DMS53 treated with DMSO at 0.1 percent for 48 hours (cell line): Measurements from ENCODE around the gene CDK11A.
"Not testable (repeated sequence)": the region's sequence is repeated elsewhere in the genome, so short reads cannot be mapped to it uniquely, and the experiment has no call there.

Experiments
- DNase-seq: peaks from one replicate; lab custom pipeline; 2025; ENCODE audit not compliant: unreplicated experiment; lab: John Stamatoyannopoulos, UW

The CDK11A gene

DNA sequence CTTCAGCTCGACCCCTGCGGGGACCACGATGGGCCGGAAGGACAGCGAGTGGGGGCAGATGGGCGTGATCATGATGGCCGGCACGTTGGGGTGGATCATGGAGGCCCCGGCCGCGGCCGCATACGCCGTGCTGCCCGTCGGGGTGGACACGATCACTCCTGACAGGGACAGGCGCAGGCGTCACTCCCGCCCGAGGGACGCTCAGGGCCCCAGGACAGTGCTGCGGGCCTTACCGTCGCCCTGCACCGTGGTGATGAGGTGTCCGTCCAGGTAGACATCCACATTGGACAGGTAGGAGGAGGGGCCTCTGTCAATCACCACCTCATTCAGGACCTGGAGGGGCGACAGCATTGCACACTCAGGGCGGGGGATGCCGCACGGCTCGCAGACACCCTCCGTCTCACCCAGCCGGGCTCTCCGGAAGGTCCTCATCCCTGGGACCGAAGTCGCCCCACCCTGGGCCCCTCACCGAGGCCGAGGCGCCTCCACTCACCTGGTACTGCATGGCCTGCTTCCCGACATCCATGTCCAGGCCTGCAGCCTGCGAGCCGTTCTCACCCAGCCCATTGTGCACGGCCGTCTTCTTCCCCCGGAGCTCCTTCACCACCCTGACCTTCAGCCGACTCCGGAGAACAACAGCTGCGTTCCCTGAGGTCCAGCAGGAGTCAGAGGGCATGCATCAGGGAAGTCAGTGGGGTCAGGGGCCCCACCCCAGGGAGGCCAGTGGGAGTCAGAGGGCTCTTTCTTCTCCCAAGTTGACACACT, 30.1 kb upstream of the CDK11A start:
- no peak for DNase-seq

DNA sequence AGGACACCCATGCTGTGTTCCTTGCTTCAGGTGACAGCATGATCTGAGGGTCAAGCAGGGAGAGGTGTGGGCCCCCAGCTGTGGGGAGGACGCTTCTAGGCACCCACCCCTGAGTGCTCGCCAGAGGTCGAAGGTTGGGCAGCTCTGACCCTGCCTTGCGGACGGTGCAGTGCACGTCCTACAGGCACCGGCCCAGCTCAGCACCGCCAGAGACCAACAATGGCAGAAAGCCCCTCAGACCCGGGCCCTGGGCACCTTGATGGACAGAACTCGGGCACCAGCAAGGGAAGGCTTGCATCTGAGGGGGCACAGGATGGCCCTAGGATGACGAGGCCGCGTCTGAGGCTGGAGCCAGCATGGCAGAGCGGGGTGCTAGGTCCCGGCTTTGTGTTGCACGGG, 29.4 kb upstream of the CDK11A start:
- DNase-seq, result no peak

DNA sequence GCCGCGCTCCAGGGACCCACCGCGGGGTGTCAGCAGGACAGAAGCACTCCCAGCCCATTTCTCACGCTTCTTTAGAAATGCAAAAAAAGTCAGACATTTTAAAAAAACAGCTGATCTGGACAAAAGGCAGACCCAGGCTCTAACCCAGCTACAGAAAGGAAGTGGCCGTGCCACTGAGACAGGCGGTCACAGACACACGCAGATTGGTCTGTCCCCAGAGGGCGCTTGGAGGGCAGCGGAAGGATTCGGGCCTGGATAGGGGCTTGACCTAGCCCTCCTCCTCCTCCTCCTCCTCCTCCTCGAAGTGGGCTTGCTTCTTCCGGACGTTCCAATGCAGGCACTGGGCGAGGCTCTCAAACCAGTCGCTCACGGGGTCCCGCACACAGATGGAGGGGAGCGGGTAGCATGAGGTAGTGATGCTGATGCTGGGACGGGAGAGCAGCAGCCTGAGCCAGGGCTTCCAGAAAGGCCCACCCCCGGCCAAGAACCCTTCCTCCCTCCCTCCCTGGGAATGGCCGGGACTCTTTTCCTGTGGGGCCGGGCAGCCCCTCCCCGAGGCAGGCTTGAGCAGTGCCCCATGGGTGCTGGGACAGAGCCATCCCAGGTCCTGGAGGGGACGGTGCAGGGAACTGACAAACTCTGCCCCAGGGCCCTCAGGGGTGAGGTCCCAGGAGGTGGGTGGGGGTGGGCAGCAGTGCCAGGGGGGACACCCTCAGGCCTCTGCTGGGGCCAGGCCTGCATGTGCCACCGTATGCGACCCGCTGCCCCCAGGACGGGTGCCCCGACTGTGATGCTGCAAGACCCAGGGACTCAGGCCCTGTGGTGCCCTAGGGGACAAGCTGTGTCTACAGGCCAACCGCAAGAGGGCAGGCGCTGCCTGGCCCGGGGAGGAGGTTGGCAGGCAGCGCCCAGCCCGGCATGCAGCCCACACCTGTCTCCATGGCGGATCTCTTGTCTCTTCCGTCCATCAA, 28.8 kb upstream of the CDK11A start:
- DNase-seq, result no peak

DNA sequence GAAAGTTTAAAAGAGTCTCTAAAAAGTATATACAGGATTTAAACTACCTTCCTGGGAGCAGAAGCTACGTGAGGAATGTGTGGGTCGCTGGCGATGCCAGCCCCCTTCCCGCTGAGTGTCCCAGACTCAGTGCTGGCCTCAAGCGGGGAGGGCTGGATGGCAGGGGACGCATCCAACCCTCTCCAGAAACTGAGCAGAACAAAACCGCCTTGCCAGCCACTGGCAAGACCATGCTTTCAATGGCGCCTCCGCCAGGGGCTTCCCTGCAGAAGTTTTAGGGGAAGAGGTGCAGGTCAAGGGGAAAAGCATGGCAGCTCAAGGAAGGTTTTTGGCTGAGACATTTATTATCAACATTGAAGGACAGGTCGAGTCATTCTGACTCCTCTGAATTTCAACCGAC, 28.0 kb upstream of the CDK11A start:
- DNase-seq, result no peak

DNA sequence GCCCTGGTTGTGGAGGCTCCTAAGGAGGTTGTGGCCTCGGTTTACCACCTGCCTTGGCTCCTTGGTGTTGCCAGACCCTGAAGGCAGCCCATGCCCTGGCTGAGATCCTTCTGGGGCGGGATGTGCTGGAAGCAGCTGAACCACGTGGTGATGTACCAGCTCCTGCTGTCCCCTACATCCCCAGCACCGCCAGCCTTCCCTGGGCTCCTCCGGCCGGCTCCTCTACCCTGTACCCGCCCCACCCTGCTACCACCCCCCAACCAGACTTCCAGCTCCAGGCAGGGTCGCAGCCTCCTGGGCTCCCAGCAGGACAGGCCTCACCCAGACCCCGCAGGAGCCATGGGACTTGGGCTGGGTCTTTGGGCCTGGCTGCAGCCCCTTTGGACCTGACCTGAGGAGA, 25.8 kb upstream of the CDK11A start:
- not testable (repeated sequence) for DNase-seq

DNA sequence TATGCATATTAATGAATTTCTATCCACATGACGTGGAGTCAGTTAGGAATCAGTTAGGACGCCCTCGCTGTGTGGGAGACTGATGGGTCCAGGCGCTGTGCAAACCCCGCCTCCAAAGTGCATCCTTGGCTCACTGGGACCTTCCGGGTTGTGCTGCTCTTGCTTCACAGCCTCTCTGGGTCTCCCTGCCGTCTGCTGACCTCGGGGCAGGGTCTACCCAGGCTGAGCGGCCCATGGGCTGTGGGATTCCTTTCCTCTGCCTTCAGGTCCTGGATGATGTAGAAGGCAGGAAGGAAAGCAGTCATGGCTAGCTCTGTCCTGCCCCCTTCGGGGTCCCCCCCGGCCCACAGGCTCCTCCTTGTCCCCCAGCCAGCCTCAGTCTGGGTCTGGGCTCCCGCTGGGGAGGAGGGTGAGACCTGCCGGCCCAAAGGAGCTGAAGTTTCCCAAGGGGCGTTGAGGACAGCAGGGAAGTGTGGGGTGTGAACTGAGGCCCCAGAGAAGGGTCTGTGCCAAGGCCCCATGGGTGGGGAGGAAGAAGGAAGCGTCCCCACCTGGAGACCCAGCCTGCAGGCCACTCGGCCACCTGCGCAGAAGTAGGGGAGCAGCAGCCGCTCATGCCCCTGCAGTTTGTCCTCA, 24.6 kb upstream of the CDK11A start:
- DNase-seq, result no peak

DNA sequence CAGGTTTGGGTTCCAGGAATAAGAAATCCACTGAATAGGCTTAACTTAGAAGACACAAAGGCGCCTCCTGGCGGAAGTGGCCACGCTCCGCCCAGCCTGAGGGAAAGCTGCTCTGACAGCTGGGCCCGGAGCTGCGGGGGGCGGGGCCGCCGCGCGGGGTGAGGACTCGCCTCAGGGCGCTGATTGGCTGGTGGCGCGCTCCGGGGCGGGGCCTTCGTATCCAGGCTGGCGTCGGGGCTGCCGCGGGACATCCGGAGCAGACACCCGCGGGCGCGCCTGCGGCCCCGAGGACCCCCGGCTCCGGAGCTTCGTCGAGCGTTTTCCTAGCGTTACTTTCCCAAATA, 22.4 kb upstream of the CDK11A start:
- not testable (repeated sequence) for DNase-seq

DNA sequence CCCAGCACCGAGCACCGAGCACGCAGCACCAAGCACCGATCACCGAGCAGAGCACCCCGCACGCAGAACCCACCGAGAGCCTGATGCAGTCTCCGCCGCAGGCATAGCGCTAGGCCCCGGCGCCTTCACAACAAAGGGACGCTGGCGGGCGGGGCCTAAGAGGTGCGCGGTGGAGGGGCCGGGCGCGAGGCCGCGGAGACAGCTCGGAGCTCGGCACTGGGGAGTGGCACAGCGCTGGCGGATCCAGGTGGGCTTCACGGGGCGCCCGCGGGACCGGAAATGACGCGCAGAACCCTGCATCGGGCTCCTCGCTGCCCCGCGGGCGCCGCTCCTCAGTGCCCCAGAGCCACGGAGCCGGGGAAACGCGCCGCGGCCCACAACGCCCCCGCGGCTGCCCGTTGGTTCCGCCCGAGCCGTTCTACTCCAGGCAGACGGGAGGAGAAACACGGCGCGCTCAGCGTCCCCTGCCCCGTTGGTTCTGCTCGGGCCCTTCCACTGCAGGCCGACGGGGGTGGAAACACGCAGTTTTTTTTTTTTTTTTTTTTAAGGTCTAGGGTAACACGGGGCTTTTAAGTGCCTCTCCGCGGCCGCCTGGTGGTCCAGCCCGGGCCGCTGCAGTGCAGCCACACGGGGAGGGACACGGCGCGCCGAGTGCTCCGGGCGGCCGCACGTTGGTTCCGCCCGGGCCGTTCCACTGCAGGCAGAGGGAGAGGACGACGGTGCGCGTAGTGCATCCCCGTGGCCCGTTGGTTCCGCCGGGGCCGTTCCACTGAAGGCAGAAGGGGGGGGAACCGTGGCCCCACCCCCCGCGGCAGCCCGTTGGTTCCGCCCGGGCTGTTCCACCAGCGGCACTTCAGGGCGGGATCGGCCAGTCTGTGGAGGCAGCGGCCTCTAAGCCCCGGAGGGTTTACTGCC, 21.8 kb upstream of the CDK11A start:
- not testable (repeated sequence) for DNase-seq

DNA sequence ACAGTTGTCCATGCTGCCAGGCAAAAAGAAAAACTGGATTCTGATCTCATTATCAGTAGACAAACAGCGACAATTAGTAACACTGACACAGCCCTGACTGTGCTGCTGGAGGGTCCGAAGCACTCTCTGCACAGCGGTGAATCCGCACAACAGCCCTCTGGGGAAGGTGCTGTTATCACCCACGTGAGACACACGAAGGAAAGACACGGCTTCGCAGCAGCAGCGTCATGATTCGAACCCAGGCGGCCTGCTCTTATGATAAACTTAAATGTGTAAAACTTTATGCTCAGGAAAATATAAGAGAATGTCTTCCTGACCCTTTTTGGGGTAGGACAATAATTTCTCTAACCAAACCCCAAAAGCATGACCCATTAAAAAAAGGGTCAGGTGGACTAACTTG, 18.4 kb upstream of the CDK11A start:
- not testable (repeated sequence) for DNase-seq

DNA sequence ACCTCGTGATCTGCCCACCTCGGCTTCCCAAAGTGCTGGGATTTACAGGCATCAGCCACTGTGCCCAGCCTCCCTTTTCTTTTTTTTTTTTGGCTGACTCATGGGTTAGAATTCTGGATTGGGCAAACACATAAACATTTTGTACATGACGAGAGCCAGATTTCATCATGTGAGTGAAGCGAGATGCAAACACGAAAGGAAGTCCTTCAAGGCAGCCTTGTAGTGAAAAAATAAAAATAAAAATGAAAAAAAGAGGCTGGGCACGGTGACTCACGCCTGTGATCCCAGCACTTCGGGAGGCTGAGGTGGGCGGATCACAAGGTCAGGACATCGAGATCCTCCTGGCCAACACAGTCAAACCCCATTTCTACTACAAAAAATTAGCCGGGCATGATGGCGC, 16.9 kb upstream of the CDK11A start:
- DNase-seq, result not testable (repeated sequence)

DNA sequence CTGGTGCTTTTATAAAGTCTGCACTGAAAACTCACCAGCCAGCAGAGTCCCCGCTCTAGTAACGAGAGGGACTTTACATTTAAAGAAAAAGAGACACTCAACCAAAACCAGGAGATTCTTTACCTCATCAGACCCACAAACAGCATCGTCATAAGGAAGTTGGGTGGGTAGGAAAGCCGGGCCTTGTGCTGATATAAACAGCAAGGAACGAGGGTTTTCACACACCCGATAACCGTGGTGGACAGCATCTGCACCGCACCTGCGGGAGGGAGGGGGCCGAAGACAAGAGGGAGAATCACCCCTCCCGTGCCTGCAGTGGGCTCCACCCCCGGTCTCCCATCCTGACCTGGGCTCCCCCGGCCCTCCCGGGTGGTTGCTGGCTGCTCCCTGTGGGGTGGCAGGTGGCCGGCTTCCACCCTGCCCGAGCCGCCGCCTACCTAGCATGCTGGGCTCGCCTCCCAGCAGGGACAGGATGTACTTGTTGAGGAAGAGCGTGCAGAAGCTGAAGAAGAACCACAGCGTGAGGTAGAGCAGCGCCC, 14.7 kb upstream of the CDK11A start:
- DNase-seq, result not testable (repeated sequence)

DNA sequence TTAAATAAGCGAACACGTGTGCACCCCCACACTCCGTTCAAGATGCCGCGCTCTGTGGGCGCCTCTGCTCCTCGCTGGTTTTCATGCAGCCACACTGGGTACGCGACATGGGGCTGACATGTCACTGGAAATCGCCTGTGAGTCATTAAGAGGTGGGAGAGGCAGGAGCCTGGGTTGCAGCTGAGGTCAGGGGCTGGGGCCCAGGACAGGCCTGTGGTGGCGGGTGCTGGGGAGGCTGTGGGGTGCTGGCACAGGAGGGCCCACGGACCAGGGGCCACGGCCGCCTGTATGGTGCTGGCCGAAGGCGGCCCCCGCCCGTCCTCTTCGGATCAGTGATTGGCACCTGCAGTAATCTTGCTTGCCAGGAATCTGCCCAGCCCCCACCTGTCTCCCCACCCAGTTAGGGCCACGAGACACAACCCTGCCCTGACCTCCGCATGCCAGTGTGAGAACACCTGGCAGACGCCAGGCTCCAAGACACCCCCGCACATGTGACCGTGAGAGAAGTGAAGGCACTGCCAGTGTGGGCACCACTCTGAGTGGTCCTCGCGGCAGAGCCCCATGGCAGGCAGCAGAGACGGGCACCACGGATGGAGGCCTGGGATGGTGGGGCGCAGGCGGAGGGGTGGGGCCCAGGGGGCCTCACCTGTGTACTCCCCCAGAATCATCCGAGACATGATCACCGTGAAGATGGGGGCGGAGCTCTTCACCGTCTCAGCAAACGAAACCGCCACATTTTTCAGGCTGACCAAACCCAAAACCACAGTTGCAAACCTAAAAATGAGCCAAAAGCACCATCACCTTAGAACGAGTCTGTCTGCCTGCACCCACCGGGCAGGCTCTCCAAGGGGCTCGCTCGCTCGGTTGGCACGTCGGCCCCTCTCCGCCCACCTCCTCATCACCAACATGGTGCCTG, 13.8 kb upstream of the CDK11A start:
- DNase-seq, result not testable (repeated sequence)

DNA sequence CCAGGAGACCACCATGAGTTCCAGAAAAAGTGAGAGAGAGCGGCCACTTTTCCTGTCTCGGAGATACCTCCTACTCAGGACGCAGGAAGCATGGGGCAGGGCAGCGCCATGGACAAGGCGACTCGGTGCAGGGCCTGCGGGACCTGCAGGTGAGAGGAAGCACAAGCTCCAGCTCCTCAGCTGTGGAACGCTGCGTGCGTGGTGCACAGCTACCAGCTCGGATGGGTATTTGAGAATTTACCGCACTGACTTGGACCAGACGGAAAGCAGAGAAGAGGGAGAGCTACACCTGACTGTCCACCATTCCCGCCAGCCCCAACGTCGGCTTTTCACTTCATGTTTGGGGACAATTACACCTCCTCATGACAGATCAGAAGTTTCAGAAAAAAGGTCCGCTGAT, 8.2 kb upstream of the CDK11A start:
- no peak for DNase-seq

DNA sequence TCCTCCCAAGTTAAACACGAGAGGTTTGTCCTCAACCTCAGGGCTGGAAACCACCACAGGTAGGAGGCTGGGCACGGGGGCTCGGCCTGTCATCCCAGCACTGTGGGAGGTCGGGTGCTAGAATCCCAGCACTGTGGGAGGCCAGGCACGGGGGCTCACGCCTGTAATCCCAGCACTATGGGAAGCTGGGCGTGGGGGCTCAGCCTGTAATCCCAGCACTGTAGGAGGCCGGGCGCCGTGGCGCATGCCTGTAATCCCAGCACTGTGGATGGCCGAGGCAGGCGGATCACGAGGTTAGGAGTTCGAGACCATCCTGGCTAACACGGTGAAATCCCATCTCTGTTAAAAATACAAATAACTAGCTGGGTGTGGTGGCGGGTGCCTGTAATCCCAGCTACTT, 6.7 kb upstream of the CDK11A start:
- no peak for DNase-seq

DNA sequence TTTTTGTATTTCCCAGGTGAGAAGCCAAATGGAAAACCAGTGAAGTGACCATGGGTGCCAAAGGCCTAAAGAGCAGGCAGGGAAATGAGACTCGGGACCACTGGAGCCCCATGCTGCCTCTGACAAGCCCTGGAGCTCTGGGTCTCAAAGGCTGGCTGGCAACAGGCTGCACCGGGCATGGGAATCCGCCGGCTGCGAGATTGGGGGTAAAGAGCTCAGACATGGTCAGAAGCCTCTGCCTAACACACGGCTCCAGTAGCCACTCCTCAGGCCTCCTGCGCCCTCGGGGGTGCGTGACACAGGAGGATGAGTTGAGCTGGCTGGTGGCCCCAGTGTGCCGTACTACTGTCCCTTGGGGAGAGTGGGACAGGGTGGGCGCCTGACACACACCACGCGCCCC, 6.1 kb upstream of the CDK11A start:
- DNase-seq, result not testable (repeated sequence)

DNA sequence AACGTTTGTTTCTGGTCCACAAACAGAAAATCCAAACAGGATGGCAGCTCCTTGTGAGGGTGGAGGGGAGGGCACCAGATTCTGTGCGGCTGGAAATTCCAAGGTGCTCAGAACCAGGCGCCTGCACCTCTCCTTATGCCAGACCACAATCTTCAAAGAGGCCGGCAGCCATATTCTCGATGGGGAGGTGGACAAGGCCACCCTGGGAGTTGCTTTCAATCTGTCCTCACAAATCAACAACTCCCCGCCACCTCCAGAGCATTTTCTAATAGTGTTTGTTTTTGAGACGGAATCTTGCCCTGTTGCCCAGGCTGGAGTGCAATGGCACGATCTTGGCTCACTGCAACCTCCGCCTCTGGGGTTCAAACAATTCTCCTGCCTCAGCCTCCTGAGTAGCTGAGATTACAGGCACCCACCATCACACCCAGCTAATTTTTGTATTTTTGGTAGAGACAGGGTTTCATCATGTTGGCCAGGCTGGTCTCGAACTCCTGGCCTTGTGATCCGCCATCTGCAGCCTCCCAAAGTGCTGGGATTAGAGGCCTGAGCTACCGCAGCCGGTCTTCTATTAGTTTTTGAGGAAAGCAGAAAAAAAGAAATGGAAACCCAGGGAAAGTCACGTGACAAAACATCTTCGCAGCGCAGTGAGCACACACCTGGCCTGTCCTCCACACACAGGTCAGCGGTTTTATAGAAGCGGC, 5.1 kb upstream of the CDK11A start:
- not testable (repeated sequence) for DNase-seq

DNA sequence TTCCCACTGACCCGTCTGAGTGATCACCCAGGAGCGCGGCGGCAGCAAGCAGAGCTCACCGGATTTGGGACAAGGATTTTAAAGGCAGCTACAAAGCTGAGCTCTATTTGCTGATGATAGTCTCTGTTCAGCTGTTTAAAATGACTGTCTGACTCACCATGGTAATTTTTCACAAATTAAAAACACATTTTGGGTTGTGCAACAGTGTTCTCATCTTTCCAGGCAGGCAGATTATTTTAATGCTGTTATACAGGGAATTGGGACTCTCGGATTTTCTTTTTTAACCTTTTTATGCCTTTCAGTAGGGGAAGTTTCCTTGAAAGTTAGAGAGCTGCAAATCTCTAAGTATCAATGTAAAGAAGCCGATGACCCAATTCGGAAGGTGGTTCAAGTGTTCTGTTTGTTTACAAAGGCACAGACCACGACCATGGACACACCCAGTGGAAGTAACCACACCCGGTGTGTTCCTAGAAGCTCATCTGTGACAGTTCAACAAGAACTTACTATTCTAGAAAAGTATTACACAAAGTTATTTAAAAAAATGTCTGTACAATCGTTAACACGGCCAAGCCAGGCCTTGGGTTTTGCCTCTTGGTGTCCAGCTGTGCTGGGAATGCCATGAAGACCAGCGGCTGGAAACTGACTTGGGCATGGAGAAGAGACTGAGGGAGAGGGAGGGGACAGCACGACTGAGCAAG, 4.3 kb upstream of the CDK11A start:
- DNase-seq, result not testable (repeated sequence)

DNA sequence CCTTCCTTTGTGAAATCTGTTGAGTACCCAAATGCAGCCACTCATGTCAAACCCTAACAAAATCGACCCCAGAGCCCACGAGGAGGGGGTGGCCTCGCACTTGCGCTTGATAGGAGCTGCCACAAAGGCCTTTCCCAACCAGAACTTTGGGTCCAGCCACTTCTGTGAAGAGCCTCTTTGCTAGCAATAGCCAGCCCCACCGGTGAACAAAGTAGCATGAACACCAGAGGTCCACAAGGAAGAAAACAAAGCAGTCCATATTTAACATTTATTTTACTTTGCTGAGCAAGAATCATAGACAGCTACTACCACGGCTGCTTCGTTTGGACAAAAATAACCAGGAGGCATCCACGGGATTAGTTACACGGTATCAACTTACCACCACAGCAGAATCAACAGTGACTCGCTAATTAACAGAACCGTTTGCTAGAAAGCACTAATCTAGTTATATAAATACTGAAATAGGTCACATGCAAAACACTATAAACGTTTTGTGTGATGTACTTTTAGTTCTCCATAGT, 3.0 kb upstream of the CDK11A start:
- DNase-seq, result not testable (repeated sequence)
